NCI-H187 (cell line): ENCODE data around the gene DDX10.

Source experiments
- DNase-seq, 2 experiments: peaks; one replicate each; lab custom pipeline; 2025; lab: John Stamatoyannopoulos, UW

Gene DDX10

GRCh38 chr11:108872781-108873291, 208.0 kb downstream of the DDX10 start:
- no peak for DNase-seq

- no peak for DNase-seq
Observed at GRCh38 chr11:108873310-108873709, 208.4 kb downstream of the DDX10 start.

DNA sequence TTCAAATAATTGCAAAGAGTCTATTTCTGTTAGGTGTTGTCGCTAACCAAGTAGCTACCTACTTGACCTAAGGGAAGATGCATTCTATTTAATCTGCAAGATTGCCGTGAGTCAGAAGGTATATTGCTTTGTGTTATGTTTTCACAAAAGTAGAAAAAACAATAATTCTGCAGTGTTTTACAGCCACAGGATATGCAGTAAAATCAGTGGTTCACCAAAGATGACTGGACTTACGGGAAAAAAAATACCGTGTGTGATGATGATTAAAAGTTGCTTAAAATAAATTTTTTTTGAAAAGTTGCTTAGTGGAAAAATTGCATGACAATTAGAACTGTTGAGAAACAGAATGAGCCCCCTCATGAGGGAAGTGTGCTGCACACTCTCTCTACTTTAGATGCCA, 209.1 kb downstream of the DDX10 start:
- no peak for DNase-seq

DNA sequence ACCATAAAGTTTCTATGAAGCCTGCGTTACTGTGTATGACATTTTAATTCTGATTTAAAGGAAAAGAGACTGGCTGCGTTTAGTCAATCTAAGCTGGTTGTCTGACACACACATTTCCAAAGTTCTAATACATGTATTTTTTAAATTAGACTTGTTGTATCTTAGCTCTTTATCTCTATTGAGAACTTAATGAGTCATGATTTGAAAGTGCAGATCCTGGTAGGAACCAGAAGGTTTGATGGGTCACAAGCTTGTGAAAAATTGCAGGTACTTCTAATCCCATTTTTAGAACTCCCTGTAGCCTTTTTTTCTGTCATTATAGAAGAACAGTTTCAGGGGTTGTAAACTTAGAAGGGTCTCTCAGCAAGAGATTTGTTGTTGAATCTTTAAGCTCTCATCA, 210.3 kb downstream of the DDX10 start:
- DNase-seq, result no peak

DNA sequence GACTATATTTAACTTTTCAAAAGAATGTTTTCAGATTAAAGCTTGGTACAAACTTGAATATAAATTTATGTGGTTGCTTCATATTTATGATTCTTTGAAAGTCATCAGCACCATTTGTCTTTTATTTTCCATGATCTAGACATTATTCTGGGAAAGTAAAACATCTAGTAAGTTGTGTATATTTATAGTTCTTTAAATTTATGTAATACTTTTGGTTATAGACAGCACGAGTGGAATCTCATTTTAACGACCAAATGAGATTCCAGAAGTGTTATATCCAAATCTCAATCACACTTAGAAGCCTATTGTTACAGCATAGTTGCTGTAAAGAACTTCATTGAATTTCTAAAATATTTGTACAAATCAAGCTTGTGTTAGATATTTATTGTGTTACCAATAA, 212.3 kb downstream of the DDX10 start:
- no peak for DNase-seq

- no peak for DNase-seq
Observed at GRCh38 chr11:108880510-108880909, 215.6 kb downstream of the DDX10 start.

GRCh38 chr11:108881131-108881530, 216.3 kb downstream of the DDX10 start:
- no peak for DNase-seq

GRCh38 chr11:108882211-108882831, 217.5 kb downstream of the DDX10 start:
- DNase-seq, result no peak

- DNase-seq, result no peak
Observed at GRCh38 chr11:108886005-108886659, 221.3 kb downstream of the DDX10 start.

DNA sequence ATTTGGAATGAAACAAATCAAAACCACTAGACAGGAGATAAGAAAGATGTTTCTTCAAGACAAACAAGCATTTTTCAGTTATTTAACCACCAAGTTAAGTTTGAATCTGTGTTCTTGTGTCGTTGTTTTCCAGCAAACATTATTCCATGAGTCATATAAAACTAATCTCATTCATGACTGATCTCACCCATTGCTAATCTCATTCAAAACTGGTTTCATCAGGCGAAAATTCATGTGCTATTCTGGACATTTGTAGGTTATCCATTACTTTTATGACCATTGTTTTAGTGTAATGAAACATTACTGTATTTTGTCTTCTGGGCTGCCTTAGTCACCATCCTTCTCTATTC, 221.8 kb downstream of the DDX10 start:
- DNase-seq, result no peak

GRCh38 chr11:108887436-108888238, 222.8 kb downstream of the DDX10 start:
- DNase-seq, result no peak

GRCh38 chr11:108890482-108891105, 225.7 kb downstream of the DDX10 start:
- DNase-seq, result no peak

DNA sequence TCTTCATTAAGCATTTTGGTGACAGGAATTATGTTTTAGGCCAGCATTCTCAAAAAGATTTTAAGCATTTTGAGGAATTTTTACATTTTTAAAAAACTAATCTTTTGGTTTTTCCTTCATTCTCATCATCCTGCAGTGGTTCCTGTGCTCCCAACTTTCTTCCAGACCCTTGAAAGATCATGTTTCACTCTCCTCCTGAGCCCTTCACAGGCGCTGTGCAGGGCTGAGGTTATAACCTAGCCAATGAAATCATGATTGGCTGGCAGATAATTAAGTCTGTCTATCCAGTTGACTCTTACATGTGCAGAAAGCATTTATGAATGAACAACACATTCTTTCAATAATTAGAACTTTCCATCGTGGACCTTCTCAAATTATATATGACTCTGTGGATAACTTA, 226.3 kb downstream of the DDX10 start:
- DNase-seq, result no peak

DNA sequence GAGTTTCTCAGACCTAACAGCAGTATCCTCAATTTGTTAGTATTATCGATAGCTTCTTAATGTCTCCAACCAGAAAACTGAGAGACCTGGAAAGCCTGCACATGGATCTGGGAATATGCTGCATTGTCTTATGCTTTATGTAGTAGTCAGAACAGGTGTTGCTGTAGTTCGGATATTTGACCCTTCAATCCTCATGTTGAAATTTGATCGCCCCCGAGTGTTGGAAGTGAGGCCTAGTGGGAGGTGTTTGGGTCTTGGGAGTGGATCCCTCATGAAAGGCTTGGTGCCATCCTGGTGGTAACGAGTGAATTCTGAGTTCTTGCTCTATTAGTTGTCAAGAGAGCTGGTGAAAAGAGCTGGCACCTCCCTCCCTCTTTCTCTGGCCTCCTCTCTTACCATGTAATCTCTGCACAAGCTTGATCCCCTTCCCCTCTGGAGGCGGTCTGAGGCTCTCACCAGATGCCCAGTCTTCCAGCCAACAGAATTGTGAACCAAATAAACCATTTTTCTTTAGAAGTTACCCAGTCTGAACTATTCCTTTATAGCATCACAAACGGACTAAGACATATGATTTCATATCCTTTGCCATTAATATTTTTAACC, 227.1 kb downstream of the DDX10 start:
- no peak for DNase-seq

DNA sequence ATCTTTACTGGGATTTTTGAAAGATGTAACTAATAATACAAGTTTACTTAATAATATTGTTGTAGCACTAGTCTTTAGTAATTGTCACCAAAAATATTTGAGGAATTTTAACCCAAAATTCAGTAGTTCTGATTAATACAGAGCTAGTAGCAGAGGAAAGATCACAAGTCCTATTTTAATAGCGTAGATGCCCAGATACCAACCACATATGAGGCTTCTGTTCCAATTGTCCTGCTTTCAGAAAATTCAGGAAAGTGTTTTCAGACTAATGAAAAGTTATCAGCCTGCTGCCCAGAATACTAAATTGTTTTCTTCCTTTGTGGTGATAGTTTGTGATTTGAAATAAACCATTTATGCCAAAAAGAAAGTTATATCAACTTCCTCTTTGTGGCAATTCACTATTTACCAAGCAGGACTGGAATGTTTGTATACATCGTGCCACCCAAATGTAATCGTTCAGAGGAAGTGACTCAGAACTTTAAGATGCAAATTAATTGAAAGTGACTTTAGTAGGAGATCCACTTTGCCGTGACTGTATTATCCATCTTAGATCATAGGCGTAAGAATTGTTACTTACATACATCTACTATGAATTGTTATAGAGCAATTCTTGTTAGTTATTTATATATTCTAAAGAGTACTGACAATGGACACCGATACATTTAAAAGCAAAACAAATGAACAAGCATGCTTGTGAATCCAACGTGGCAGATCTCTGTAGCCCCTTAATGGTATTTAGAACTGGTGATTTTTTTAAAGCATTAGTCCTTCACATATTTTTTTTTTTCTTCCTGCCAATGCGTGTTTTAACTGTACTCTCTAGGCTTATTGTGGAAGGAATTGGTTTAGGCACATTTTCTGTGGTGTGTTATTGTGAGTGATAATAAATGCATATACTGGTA, 231.0 kb downstream of the DDX10 start:
- no peak for DNase-seq

- DNase-seq, result no peak
Observed at GRCh38 chr11:108897071-108897481, 232.2 kb downstream of the DDX10 start.

DNA sequence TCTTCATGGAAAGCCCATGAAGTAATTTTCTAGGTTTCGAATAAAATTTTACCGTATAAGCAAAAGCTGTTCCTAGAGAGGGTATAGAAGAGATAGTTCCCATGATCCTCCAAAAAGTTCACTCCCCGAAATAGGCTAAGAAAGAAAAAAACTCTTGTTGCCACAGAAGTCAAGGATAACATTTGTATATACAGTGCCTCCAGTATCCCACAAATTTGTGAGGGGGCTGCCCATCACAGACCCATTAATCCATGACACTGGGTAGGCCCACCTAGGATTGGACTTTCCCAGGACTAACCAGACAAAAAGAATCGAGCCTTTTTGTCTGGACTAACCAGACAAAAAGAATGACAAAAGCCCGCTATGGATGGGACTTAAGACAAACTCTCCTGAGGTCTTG, 233.0 kb downstream of the DDX10 start:
- no peak for DNase-seq

GRCh38 chr11:108901359-108901758, 236.5 kb downstream of the DDX10 start:
- DNase-seq, result no peak

DNA sequence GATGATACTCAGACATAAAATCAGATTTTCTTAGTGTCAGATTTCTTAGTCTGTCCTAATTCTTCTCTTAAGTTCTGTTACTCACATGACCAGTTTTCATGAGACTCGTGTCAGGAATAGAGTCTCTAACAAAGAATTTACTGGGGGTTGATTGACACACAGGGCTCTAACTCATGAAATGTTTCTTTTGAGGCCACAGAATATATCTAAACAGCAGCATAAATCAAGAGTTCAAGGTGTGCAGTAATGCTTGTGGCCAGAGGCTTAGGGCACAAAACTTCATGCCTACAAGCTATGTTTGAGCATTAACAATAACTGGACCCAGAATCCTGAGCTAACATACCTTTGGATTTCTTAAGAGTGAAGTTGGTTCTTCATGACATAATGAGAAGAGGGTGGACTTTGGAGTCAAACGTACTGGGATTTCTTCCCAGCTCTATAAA, 237.2 kb downstream of the DDX10 start:
- DNase-seq, result no peak

- no peak for DNase-seq
Observed at GRCh38 chr11:108904480-108904879, 239.6 kb downstream of the DDX10 start.

- DNase-seq, result no peak
Observed at GRCh38 chr11:108906329-108906728, 241.5 kb downstream of the DDX10 start.
